Nephron (organoid): ENCODE data around the gene PI4K2B.

Experiments used
- H3K27ac Mint-ChIP-seq, 3 experiments: 2 replicates each; pipeline ENCODE4 v1.8.0; 2020; ENCODE audit warnings: mixed read lengths in 3 of 3, mild to moderate bottlenecking in 2 of 3, moderate library complexity in 1 of 3
- H3K27me3 Mint-ChIP-seq: 2 replicates; pipeline ENCODE4 v1.8.0; 2021; ENCODE audit warnings: low read depth, mild to moderate bottlenecking, moderate library complexity, mixed read lengths
- H3K36me3 Mint-ChIP-seq: 2 replicates; pipeline ENCODE4 v1.8.0; 2020; ENCODE audit warnings: low read depth, mixed read lengths
- H3K4me1 Mint-ChIP-seq: 2 replicates; pipeline ENCODE4 v1.8.0; 2020; ENCODE audit warnings: mixed read lengths
- H3K4me3 Mint-ChIP-seq, 3 experiments: 2 replicates each; pipeline ENCODE4 v1.8.0; 2020; ENCODE audit warnings: mild to moderate bottlenecking in 3 of 3, mixed read lengths in 3 of 3, moderate library complexity in 2 of 3
- H3K9me3 Mint-ChIP-seq: 2 replicates; pipeline ENCODE4 v1.8.0; 2020; ENCODE audit warnings: mixed read lengths
- TF ChIP-seq, protein P1 (sequence below), 3 experiments: fragments of 200-600 bp; sonication (generic); IDR thresholded peaks; one replicate each; pipeline ENCODE4 v1.5.0; 2021; ENCODE audit warnings: antibody characterized with exemption in 3 of 3; ENCODE audit not compliant: unreplicated experiment in 3 of 3

Gene PI4K2B

DNA sequence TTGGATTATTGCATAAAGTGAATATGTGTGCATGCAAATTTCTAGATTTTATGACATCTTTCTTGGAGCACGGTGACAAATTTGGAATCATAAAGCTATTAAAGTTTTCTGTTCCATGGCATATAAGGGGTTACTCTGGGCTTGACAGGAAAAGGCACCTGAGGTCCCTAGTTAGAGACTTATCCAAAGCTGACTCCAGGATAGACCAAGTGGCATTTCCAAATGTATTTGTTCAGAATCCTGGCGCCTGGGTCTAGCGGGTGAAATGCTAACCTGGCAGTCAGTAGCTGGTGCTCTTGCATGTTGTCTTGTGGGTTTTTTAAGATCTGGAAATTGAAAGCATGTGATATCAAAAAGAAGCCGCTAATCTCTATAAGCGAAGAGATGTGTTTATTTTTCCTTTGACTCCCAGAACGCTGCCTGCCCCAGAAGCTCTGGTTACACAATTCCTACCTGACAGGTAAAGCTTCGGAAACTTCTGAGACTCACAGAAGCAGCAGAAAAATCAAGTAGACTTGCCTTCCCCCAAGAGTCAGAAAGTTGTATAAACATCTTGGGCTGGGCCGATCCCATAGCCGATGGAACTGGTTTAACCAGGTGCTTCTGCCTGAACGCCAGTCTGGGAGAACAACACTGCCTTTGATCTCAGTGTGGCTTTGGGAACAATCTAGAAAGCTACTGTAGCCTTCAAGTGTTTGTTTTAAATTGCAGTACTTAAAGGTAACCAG is 65.8 kb downstream of the PI4K2B start:
- Mint-ChIP-seq H3K27ac (peak overlapping the region in 1 of 3 experiments; percentile 30), H3K27me3 (peaks cover 18% of the 10 kb centered on the region), H3K36me3 (no peaks in the 10 kb centered on the region), H3K4me1 (no peaks in the 10 kb centered on the region), H3K9me3 (no peaks in the 10 kb centered on the region), H3K4me3 (no peak overlapping the region)
- TF ChIP-seq, protein P1, sequence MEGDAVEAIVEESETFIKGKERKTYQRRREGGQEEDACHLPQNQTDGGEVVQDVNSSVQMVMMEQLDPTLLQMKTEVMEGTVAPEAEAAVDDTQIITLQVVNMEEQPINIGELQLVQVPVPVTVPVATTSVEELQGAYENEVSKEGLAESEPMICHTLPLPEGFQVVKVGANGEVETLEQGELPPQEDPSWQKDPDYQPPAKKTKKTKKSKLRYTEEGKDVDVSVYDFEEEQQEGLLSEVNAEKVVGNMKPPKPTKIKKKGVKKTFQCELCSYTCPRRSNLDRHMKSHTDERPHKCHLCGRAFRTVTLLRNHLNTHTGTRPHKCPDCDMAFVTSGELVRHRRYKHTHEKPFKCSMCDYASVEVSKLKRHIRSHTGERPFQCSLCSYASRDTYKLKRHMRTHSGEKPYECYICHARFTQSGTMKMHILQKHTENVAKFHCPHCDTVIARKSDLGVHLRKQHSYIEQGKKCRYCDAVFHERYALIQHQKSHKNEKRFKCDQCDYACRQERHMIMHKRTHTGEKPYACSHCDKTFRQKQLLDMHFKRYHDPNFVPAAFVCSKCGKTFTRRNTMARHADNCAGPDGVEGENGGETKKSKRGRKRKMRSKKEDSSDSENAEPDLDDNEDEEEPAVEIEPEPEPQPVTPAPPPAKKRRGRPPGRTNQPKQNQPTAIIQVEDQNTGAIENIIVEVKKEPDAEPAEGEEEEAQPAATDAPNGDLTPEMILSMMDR (IDR thresholded peaks at IDR 0.05; ENCODE audit: unreplicated experiment in 3 of 3), result no peak

DNA sequence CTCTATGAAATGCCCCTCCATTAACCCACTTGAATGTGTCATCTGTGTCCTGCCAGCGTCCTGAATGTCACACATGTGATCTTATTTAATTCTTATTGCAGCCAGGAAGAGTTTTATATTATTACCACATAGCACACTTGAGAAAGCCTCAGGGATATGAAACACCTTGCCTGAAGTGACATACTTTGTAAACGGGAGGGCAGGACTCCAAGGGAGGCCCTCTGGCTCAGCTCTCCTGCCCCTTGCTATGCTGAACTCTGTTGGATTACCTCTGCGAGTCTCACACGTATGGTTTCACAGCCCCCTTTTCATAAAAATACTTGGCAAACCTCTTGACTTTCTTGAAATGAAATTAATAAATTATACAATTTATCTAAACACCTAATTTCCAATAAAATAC is 67.6 kb downstream of the PI4K2B start:
- Mint-ChIP-seq H3K9me3 (no peaks in the 10 kb centered on the region), H3K27ac (no peak overlapping the region), H3K27me3 (peaks cover 18% of the 10 kb centered on the region), H3K4me3 (no peak overlapping the region), H3K36me3 (no peaks in the 10 kb centered on the region), H3K4me1 (no peaks in the 10 kb centered on the region)
- TF ChIP-seq, protein P1 (IDR thresholded peaks at IDR 0.05; ENCODE audit: unreplicated experiment in 3 of 3), result no peak

DNA sequence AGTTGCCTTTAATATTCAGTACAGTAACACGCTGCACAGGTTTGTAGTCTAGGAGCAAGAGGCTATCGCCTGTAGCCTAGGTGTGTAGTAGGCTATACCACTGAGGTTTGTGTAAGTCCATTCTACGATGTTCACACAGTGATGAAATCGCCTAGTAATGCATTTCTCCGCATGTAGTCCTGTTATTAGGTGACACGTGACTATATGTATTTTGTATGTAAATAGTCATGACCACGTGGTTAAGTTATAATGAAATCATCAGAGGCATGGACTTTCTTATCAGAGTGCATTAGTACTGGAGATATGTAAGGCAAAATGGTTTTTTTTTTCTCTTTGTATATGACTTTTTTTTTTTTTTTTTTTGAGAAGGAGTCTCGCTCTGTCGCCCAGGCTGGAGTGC is 68.8 kb downstream of the PI4K2B start:
- H3K9me3 Mint-ChIP-seq, result no peaks in the 10 kb centered on the region
- no peak overlapping the region for H3K27ac Mint-ChIP-seq
- TF ChIP-seq, protein P1 (IDR thresholded peaks at IDR 0.05; ENCODE audit: unreplicated experiment in 3 of 3), result no peak
- H3K27me3 Mint-ChIP-seq, result peaks cover 16% of the 10 kb centered on the region
- H3K36me3 Mint-ChIP-seq, result no peaks in the 10 kb centered on the region
- H3K4me1 Mint-ChIP-seq, result no peaks in the 10 kb centered on the region
- H3K4me3 Mint-ChIP-seq, result no peak overlapping the region

DNA sequence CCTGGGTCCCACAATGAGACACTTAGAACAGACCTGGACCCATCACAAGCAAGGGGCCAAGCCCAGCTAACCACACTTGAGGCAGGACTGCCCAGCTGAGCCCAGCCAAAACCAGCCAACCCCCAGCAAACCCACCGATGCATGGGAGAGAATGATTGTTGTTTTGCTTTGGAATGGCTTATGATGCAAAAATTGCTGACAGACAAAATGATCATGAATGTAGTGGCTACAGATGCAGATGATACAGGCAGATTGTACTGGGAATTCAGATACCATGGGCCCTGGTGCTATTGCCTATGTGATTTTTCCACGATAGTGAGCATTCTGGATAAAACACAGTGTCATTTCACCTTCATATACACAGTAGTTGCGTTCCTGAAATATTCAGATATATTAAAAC is 69.7 kb downstream of the PI4K2B start:
- no peaks in the 10 kb centered on the region for H3K36me3 Mint-ChIP-seq
- H3K4me1 Mint-ChIP-seq, result no peaks in the 10 kb centered on the region
- no peaks in the 10 kb centered on the region for H3K9me3 Mint-ChIP-seq
- no peak overlapping the region for H3K27ac Mint-ChIP-seq
- H3K27me3 Mint-ChIP-seq, result peaks cover 20% of the 10 kb centered on the region
- H3K4me3 Mint-ChIP-seq, result no peak overlapping the region
- TF ChIP-seq, protein P1 (IDR thresholded peaks at IDR 0.05; ENCODE audit: unreplicated experiment in 3 of 3), result no peak

DNA sequence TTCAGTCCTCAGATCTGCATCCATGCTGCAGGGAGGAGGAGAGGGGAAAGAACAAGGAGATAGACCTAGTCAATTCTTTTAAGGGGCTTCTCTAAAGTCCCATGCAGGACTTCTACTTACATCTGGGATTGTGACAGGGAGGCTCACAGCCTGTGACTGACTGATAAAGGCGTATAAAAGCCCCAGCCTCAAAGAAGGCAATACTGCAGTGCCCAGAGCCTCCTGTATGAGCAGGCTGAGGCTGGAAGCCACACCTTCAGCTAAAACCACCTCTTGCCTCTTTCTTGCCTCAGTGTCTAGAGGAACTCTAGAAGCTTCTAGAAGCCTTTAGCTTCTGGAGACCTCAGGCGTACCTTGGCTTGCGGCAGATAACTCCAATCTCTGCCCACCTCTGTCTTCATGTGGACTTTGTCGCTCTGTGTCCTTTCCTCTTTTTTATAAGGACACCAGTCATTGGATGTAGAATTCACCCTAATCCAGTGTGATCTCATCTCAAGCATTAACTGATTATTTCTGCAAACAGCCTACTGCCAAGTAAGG is 72.8 kb downstream of the PI4K2B start:
- TF ChIP-seq, protein P1 (IDR thresholded peaks at IDR 0.05; ENCODE audit: unreplicated experiment in 3 of 3), result no peak
- Mint-ChIP-seq H3K4me3 (no peak overlapping the region), H3K9me3 (no peaks in the 10 kb centered on the region), H3K27me3 (peaks cover 5% of the 10 kb centered on the region), H3K36me3 (no peaks in the 10 kb centered on the region), H3K4me1 (no peaks in the 10 kb centered on the region), H3K27ac (no peak overlapping the region)

DNA sequence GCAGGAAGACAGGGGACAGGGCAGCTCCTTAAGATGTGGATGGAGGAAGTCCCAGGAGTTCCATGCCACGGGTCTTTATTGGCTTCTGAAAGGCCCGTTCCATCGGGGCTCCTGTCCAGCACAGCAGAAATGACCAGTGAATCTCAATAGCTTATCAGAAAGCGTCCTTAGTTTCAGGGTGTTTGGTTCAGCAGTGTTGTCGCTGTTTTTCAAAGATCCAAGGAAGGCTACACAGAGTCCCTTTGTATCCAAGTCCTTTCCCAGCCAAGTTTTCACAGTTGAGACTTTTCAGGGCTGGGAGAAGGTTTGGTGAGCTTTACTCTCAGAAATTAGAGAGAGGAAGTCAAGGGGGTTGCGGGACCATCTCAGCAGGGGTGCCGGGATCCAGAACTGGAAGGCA is 73.8 kb downstream of the PI4K2B start:
- TF ChIP-seq, protein P1 (IDR thresholded peaks at IDR 0.05; ENCODE audit: unreplicated experiment in 3 of 3), result no peak
- no peak overlapping the region for H3K27ac Mint-ChIP-seq
- no peaks in the 10 kb centered on the region for H3K36me3 Mint-ChIP-seq
- no peak overlapping the region for H3K4me3 Mint-ChIP-seq
- H3K4me1 Mint-ChIP-seq, result no peaks in the 10 kb centered on the region
- H3K9me3 Mint-ChIP-seq, result no peaks in the 10 kb centered on the region
- H3K27me3 Mint-ChIP-seq, result peaks cover 5% of the 10 kb centered on the region
